GM06990 (cell line): ENCODE results near the gene SBNO2.

Source experiments
- DNase-seq: peaks from one replicate; pipeline ENCODE4 v3.0.0-alpha.2; 2011; ENCODE audit not compliant: insufficient read length; ENCODE audit errors: extremely low read depth
- H3K27me3 ChIP-seq: replicated peaks from 2 replicates; pipeline ENCODE4 v1.6.0; 2011; ENCODE audit warnings: low read length; ENCODE audit not compliant: control insufficient read depth, insufficient read depth
- H3K36me3 ChIP-seq: 2 replicates; pipeline ENCODE4 v1.5.1; 2011; ENCODE audit warnings: low read length; ENCODE audit not compliant: control insufficient read depth, insufficient read depth
- H3K4me3 ChIP-seq: replicated peaks from 2 replicates; pipeline ENCODE4 v1.5.1; 2011; ENCODE audit warnings: low read depth, mild to moderate bottlenecking, control low read depth, low read length
- CTCF ChIP-seq: IDR thresholded peaks from 2 replicates; pipeline ENCODE4 v1.5.1; 2011; ENCODE audit warnings: low read length, control low read depth, mild to moderate bottlenecking, inconsistent platforms; ENCODE audit not compliant: insufficient read depth, poor library complexity, severe bottlenecking

SBNO2 gene

GRCh38 chr19:1146412-1146699 lies 27.7 kb downstream of the SBNO2 start:
- TF ChIP-seq CTCF: no peak
- H3K36me3 ChIP-seq: peaks cover 12% of the 10 kb centered on the region
- no peak for DNase-seq

GRCh38 chr19:1145635-1146411 lies 28.2 kb downstream of the SBNO2 start:
- TF ChIP-seq CTCF: no peak
- Histone ChIP-seq H3K36me3 (peaks cover 12% of the 10 kb centered on the region), H3K27me3 (no peaks in the 10 kb centered on the region), H3K4me3 (no peak overlapping the region)
- DNase-seq: no peak

More at GRCh38 chr19:1146412-1146699, 27.7 kb downstream of the SBNO2 start:
- no peak overlapping the region for H3K4me3 ChIP-seq
- no peaks in the 10 kb centered on the region for H3K27me3 ChIP-seq

GRCh38 chr19:1144741-1145140 lies 29.3 kb downstream of the SBNO2 start:
- no peak for TF ChIP-seq CTCF
- no peaks in the 10 kb centered on the region for H3K27me3 ChIP-seq
- H3K36me3 ChIP-seq: peaks cover 12% of the 10 kb centered on the region
- DNase-seq: no peak
- no peak overlapping the region for H3K4me3 ChIP-seq

- TF ChIP-seq CTCF: no peak
- no peak for DNase-seq
- H3K4me3 ChIP-seq: no peak overlapping the region
- no peaks in the 10 kb centered on the region for H3K27me3 ChIP-seq
- H3K36me3 ChIP-seq: peaks cover 10% of the 10 kb centered on the region
Measured at GRCh38 chr19:1143828-1144399, 30.2 kb downstream of the SBNO2 start.

GRCh38 chr19:1141944-1142343 lies 32.1 kb downstream of the SBNO2 start:
- no peak for DNase-seq
- peaks cover 10% of the 10 kb centered on the region for H3K36me3 ChIP-seq
- no peaks in the 10 kb centered on the region for H3K27me3 ChIP-seq
- H3K4me3 ChIP-seq: no peak overlapping the region
- TF ChIP-seq CTCF: no peak
